Mucosa of gallbladder (tissue), 1 donor: ENCODE data around the gene CAVIN2. TPM values are rescaled to one million over a fixed set of nuclear protein-coding genes. Genes with fewer than 3 reads are reported as not detected.

Experiments used
- DNase-seq: peaks from one replicate; pipeline ENCODE4 v3.0.0-alpha.2; 2020; ENCODE audit warnings: low spot score
- total RNA-seq: library from RNA; stranded (reverse); gene quantifications from one replicate; pipeline ENCODE4 v1.2.1, GENCODE V29; 2021
- donor health status: DM: no; HTN: no; CAD: no.

The CAVIN2 gene
- total RNA-seq, 1 donor from 2014 or later, result 138 TPM

GRCh38 chr2:191839918-191840804 is 6.7 kb downstream of the CAVIN2 start:
- no peak for DNase-seq

GRCh38 chr2:191838526-191838925 is 8.4 kb downstream of the CAVIN2 start:
- DNase-seq, result no peak

GRCh38 chr2:191836853-191837769 is 9.8 kb downstream of the CAVIN2 start:
- DNase-seq, result no peak

- no peak for DNase-seq
Measured at GRCh38 chr2:191836471-191836852, 10.4 kb downstream of the CAVIN2 start.

- DNase-seq, result no peak
Measured at GRCh38 chr2:191835539-191836350, 11.1 kb downstream of the CAVIN2 start.

GRCh38 chr2:191835100-191835499 is 11.8 kb downstream of the CAVIN2 start:
- DNase-seq, result no peak

DNA sequence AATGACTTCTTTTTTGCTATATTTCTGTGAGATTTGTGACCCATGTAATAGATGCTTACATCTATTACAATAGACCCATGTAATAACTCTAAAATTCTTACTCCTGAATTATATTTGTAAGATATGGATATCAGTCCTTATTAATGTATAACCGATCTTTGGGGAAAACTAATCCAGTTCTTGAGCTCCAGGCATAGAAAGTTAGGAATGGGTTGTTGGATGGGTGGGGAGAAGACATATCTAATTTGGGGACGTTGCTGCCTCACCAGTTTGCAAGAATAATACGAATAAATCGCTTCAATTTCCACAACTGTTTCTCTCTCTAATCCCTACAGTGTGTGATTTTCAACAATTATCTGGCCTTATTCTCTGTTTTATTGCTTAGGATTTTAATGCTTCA is 13.5 kb downstream of the CAVIN2 start:
- no peak for DNase-seq

DNA sequence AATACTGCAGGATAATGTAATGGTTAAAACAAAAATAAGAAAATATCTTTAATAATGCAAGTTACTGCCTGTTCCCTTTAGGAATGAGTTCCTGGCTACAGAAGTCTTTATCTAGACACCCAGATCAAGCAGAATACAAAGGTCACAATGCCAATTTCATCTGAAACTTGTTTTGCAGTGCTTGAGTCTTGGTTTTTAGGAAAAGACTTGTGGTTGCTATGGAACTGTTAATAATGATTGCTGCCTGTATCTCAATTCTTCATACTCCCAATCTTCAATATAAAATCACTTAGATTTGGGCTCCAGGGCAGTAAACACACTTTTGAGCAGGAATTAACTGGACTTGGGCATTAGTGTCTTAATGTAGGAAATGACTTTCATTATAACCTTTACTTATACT is 14.2 kb downstream of the CAVIN2 start:
- DNase-seq, result no peak

DNA sequence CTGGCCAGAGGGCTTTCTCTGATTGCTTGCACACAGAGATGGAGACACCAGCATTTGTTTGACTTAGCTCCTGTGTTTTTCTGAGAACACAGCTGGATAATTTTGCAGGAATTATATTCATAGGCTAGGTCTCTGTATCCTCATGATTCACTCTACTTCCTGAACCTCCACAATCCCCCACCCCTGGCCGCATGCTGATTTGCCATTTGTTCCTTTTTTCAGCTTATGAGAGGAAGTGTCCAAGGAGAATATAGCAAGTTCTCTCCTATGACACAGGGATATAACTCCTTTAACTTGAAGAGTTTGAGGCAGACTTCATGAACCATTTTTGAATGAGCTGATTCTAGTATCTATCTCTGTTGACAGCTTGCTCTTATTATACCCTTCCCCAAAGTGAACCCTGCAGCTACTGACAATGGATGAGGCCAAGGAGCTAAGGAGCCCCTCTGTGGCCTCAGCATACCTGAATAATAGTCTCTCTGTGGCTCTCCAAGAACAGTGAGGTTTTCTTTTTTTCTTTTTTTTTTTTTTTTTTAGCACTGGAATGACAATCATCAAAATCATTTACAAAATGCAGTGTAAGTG is 15.4 kb downstream of the CAVIN2 start:
- no peak for DNase-seq

DNA sequence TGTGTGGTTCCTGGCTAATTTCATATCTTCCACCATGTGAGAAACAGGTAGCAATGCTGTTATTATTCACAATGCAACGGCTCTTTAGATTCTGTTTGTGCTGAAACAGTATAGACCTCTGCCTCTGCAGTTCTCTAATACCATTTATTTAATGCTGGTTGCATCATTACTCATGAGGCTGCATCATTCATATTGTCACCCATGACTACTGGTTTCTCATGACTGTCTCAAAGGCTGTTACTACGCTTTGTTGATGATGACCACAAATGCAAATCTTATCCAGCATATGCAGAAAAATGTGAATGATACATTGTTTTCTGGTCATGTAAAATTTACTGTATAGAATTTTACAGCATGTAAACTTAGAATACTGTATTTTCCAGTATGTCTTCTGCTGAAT is 22.5 kb downstream of the CAVIN2 start:
- no peak for DNase-seq

- DNase-seq, result no peak
Measured at GRCh38 chr2:191821078-191821477, 25.8 kb downstream of the CAVIN2 start.

GRCh38 chr2:191818725-191819350 is 28.1 kb downstream of the CAVIN2 start:
- no peak for DNase-seq

GRCh38 chr2:191818133-191818532 is 28.8 kb downstream of the CAVIN2 start:
- no peak for DNase-seq

DNA sequence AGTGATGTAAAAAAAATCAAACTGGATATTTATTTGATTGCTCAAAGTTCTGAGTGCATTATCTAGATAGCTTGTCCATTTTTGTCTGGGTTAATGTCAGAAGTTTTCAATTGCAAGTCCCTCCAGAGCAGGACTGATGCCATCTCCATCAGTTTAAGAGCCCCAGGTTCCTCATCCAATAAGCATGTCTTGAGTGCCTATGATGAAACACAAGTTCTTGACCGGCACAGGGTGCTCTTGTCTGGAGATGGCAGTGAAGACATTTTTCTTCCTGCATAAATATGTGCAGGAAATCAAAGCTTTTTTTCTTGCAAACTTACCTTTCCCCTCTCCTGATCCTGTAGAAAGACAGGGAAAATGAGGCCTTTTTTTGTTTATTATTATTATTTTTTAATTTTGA is 31.9 kb downstream of the CAVIN2 start:
- no peak for DNase-seq

DNA sequence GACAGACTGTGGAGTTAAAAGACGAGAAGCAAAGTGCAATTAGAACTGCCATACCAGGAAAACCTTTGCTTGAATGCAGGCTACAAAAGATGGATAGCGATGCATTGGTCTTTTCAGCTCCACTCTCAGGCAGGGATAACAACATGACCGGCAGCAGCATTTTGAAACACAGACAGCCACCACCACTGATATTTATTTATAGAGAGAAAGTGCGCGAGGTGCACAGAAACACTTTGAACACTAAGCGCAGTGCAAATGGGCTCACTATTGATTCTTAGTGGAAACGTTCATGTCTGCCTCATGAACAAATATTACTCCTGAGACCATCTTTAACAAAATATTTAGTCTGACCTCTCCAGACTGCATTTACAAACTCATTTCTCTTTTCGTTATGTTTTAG is 32.9 kb downstream of the CAVIN2 start:
- no peak for DNase-seq

DNA sequence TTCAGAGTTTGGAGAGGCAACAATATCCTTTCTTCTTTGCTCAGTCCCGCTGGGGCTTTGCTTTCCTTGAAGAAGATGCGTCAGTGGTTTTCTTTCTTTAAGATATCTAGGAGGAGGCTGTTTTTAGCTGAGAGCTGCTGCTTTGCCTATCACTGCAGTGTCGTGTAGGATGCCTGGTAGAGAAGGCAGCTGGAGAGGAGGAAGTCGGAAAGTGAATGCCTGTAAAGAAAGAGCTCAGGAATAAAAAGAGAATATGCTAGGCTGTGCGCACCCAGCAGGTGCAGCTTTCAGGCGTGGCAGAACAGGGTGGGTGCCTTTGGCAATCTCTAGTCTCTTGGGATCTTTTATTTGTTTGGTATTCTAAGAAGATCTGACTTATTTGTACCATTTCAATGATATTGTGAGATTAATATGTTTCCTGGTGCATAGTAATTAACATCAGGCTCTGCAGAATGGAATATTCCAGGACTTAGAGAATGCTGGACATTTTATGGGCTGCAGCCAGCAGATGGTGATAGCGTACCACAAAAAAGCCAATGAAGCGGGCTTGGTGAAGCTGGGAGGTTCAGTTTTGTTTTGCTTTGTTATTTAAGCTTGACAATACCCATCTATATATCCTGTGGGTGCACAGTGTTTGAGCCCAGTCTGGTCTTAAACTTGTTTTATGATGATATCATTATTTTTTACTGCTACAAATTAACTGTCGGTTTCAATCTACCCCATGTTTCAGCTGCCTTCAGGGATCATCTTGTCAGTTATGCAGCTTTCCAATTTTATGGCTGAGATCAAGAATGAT is 34.9 kb downstream of the CAVIN2 start:
- peak; percentile 60 for DNase-seq

DNA sequence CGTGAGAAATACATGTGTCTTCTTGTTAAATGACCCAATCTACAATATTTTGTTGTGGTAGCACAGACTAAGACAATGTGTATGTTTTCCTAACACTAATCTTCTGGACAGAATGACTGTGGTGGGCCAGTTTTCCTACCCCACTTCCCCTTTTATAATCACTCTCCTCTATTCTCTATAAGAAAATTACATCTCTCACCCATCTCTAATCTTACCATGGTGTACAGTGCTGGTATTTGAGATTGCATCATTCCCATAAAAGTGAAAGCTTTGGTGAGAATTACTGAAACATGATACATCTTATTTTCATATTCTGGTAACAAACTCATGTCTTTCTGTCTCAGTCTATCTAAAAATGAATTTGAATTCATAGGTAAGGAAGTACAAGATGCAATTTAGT is 40.5 kb downstream of the CAVIN2 start:
- DNase-seq, result no peak

GRCh38 chr2:191804766-191805165 is 42.1 kb downstream of the CAVIN2 start:
- no peak for DNase-seq

DNA sequence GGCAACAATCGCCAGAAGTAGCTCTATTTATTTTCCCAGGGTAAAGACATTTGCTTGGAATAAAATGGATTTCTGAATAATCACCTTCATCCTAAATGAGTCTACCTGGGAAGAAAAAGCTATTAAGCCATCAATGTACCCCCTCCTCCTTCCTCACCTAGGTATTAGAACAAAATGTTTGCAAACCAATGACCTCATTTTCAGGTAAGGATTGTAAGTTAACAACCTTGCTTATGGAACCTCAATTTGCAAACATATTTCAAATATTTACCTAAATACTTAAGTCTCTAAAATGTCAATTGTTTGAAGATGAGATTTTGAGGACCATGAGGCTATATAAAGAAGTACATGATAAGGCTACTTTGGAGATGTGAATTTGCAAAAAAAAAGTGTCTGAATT is 43.9 kb downstream of the CAVIN2 start:
- DNase-seq, result no peak

DNA sequence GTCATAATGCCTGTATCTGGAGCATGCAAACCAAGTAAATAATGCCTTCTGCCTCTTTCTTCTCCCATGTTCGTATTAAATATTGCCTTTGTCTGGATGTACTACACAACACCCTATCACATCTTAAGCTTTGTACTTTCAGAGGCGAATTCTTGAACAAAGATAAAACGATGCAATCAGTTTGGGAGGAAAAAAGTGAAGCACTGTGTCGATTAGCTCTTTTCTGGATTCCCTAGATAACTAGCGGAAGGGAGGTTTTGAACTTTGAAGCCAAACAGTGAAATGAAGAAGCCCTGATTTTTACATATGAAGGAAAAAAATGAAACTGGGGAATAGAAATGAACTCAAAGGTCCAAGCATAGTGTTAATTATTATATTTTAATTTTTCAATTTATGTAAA is 44.7 kb downstream of the CAVIN2 start:
- DNase-seq, result no peak
